Measurements from ENCODE around the gene TMEM179. TPM values are rescaled to one million over a fixed set of nuclear protein-coding genes. Genes with fewer than 3 reads are reported as not detected.

Gene TMEM179
- total and polyA plus RNA-seq, 2 donors (not counting 3 experiments of a cell fraction or from before 2014, with no cell fraction given) = 0.14 TPM; not detected in 1

GRCh38 chr14:104563191-104563741 lies 41.3 kb downstream of the TMEM179 start:
- no peaks in the 10 kb centered on the region for H4K20me1 ChIP-seq (replicated peaks; ENCODE audit: control insufficient read depth, extremely low read depth, insufficient read depth, low read length)
- TF ChIP-seq POLR2A (IDR thresholded peaks at IDR 0.05; ENCODE audit: low read depth, low read length) (no peak), EZH2 (IDR thresholded peaks at IDR 0.05; ENCODE audit: borderline replicate concordance, low read depth, low read length, severe bottlenecking) (no peak), GATA2 (IDR thresholded peaks at IDR 0.05; ENCODE audit: insufficient read depth, insufficient read length, low read depth, low read length) (no peak), POLR2AphosphoS5 (IDR thresholded peaks at IDR 0.05; ENCODE audit: insufficient read depth, low read depth, low read length) (no peak), FOS (IDR thresholded peaks at IDR 0.05; ENCODE audit: borderline replicate concordance, insufficient read depth, low read length) (no peak)
- TF ChIP-seq, protein P1, sequence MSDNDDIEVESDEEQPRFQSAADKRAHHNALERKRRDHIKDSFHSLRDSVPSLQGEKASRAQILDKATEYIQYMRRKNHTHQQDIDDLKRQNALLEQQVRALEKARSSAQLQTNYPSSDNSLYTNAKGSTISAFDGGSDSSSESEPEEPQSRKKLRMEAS (IDR thresholded peaks at IDR 0.05; ENCODE audit: insufficient read depth, insufficient read length) = no peak
- TF ChIP-seq, protein P2, sequence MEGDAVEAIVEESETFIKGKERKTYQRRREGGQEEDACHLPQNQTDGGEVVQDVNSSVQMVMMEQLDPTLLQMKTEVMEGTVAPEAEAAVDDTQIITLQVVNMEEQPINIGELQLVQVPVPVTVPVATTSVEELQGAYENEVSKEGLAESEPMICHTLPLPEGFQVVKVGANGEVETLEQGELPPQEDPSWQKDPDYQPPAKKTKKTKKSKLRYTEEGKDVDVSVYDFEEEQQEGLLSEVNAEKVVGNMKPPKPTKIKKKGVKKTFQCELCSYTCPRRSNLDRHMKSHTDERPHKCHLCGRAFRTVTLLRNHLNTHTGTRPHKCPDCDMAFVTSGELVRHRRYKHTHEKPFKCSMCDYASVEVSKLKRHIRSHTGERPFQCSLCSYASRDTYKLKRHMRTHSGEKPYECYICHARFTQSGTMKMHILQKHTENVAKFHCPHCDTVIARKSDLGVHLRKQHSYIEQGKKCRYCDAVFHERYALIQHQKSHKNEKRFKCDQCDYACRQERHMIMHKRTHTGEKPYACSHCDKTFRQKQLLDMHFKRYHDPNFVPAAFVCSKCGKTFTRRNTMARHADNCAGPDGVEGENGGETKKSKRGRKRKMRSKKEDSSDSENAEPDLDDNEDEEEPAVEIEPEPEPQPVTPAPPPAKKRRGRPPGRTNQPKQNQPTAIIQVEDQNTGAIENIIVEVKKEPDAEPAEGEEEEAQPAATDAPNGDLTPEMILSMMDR (IDR thresholded peaks at IDR 0.05; ENCODE audit: extremely low read depth in 1 of 2, insufficient read depth in 1 of 2, low read depth in 1 of 2, low read length in 2 of 2) = no peak
- no peak overlapping the region for H3K4me2 ChIP-seq (ENCODE audit: insufficient read depth, low read length)
- H3K79me2 ChIP-seq (ENCODE audit: control insufficient read depth, insufficient read depth, low read length) = no peaks in the 10 kb centered on the region
- H2AFZ ChIP-seq (ENCODE audit: low read depth, low read length) = no peak overlapping the region
- CTCF ChIA-PET = interaction anchor here (1.3 to 5.1 kb wide), 8 partner anchors 10 to 485 kb away, joined by 3 to 132 read pairs (median 22); no protein-coding TSS in a partner anchor
- H3K27me3 ChIP-seq (ENCODE audit: control insufficient read depth in 2 of 2, insufficient read depth in 2 of 2, low read length in 2 of 2) = no peaks in the 10 kb centered on the region
- H3K4me3 ChIP-seq (replicated peaks in 1 of 3; ENCODE audit: insufficient read depth in 1 of 3, low read depth in 1 of 3, low read length in 3 of 3) = no peak overlapping the region
- dilution Hi-C loops (cut with MboI; ENCODE audit: extremely low pct_ligation_motif_present, low sequenced_read_pairs) = no loop called here
- DNase-seq (ENCODE audit: low read depth, low spot score) = no peak
- no peaks in the 10 kb centered on the region for H3K36me3 ChIP-seq (ENCODE audit: control insufficient read depth in 2 of 2, extremely low read depth in 1 of 2, insufficient read depth in 2 of 2, low read length in 2 of 2)
- no peak for FAIRE-seq
- BruUV-seq (replicated peaks) = no TSS peak
- H3K27ac ChIP-seq (ENCODE audit: insufficient read depth, low read depth, low read length) = no peak overlapping the region
- H3K9me3 ChIP-seq (replicated peaks; ENCODE audit: control insufficient read depth, insufficient read depth, low read length) = no peaks in the 10 kb centered on the region
- no peaks in the 10 kb centered on the region for H3K9me1 ChIP-seq (replicated peaks; ENCODE audit: control insufficient read depth, extremely low read depth, insufficient read depth, low read length)
- intact Hi-C loops (cut with micrococcal nuclease) = no loop called here
- POLR2A ChIA-PET = no interaction called here
- H3K4me1 ChIP-seq (ENCODE audit: control insufficient read depth, extremely low read depth, insufficient read depth, low read length) = no peaks in the 10 kb centered on the region
- no peak overlapping the region for H3K9ac ChIP-seq (replicated peaks; ENCODE audit: extremely low read depth, insufficient read depth, low read length)

Data from endothelial cell of umbilical vein (primary cell).